ENCODE results near the gene DHODH.

Gene DHODH

DNA sequence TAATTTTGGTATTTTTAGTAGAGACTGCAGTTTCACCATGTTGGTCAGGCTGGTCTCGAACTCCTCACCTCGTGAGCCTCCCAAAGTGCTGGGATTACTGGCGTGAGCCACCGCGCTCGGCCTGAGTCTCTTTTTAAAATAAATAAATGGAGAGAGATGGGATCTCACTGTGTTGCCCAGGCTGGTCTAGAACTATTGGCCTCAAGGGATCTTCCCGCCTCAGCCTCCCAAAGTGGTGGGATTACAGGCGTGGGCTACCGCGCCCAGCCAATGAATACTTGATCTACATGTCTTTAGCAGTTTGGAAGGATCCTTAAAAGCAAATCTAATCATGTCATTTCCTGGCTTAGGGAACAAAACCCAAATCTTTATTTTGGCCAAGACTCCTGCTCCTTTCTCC, 1.2 kb downstream of the DHODH start:
- Histone ChIP-seq H4K20me1 (ENCODE audit: insufficient read depth, low read length, poor library complexity, severe bottlenecking) (no peaks in the 10 kb centered on the region), H3K9me3 (ENCODE audit: insufficient read depth, low read depth, low read length) (no peaks in the 10 kb centered on the region), H3K27me3 (ENCODE audit: insufficient read depth, low read length, poor library complexity, severe bottlenecking) (no peaks in the 10 kb centered on the region), H3K36me3 (ENCODE audit: insufficient read depth, low read length) (no peaks in the 10 kb centered on the region; the same call in 1 of the 2 replicates), H3F3A (ENCODE audit: low read depth) (no peaks in the 10 kb centered on the region), H3K4me1 (ENCODE audit: insufficient read depth, low read length, poor library complexity, severe bottlenecking) (peaks cover 23% of the 10 kb centered on the region), H3K9ac (ENCODE audit: low read depth, low read length, poor library complexity, severe bottlenecking) (no peak overlapping the region), H2AFZ (ENCODE audit: low read length) (no peak overlapping the region), H3K9me2 (replicated peaks; ENCODE audit: low read depth, low read length) (no peaks in the 10 kb centered on the region), H3K4me2 (ENCODE audit: low read depth, low read length, poor library complexity, severe bottlenecking) (peak overlapping the region; percentile 85), H3K79me2 (ENCODE audit: insufficient read depth, low read length) (peaks cover 14% of the 10 kb centered on the region; the same call in 1 of the 2 replicates), H3K4me3 (ENCODE audit: low read length, poor library complexity, severe bottlenecking) (peak overlapping the region; percentile 100)
- TF ChIP-seq, protein P1, sequence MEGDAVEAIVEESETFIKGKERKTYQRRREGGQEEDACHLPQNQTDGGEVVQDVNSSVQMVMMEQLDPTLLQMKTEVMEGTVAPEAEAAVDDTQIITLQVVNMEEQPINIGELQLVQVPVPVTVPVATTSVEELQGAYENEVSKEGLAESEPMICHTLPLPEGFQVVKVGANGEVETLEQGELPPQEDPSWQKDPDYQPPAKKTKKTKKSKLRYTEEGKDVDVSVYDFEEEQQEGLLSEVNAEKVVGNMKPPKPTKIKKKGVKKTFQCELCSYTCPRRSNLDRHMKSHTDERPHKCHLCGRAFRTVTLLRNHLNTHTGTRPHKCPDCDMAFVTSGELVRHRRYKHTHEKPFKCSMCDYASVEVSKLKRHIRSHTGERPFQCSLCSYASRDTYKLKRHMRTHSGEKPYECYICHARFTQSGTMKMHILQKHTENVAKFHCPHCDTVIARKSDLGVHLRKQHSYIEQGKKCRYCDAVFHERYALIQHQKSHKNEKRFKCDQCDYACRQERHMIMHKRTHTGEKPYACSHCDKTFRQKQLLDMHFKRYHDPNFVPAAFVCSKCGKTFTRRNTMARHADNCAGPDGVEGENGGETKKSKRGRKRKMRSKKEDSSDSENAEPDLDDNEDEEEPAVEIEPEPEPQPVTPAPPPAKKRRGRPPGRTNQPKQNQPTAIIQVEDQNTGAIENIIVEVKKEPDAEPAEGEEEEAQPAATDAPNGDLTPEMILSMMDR (conservative IDR thresholded peaks at IDR 0.05; ENCODE audit: low read length), result no peak
- TF ChIP-seq EZH2phosphoT487 (IDR thresholded peaks at IDR 0.05; ENCODE audit: borderline replicate concordance), result no peak

GRCh38 chr16:72012607-72013006, 4.1 kb downstream of the DHODH start:
- Histone ChIP-seq H3K4me2 (ENCODE audit: low read depth, low read length, poor library complexity, severe bottlenecking) (no peak overlapping the region), H3K4me3 (ENCODE audit: low read length, poor library complexity, severe bottlenecking) (no peak overlapping the region), H3K27me3 (ENCODE audit: insufficient read depth, low read length, poor library complexity, severe bottlenecking) (no peaks in the 10 kb centered on the region), H4K20me1 (ENCODE audit: insufficient read depth, low read length, poor library complexity, severe bottlenecking) (no peaks in the 10 kb centered on the region), H3F3A (ENCODE audit: low read depth) (no peaks in the 10 kb centered on the region), H3K4me1 (ENCODE audit: insufficient read depth, low read length, poor library complexity, severe bottlenecking) (peaks cover 23% of the 10 kb centered on the region), H2AFZ (ENCODE audit: low read length) (no peak overlapping the region), H3K36me3 (ENCODE audit: insufficient read depth, low read length) (peaks cover 3% of the 10 kb centered on the region; the same call in 1 of the 2 replicates), H3K9ac (ENCODE audit: low read depth, low read length, poor library complexity, severe bottlenecking) (no peak overlapping the region), H3K9me2 (replicated peaks; ENCODE audit: low read depth, low read length) (no peaks in the 10 kb centered on the region), H3K79me2 (ENCODE audit: insufficient read depth, low read length) (peaks cover 14% of the 10 kb centered on the region; the same call in 1 of the 2 replicates), H3K9me3 (ENCODE audit: insufficient read depth, low read depth, low read length) (no peaks in the 10 kb centered on the region)
- no peak for TF ChIP-seq EZH2phosphoT487 (IDR thresholded peaks at IDR 0.05; ENCODE audit: borderline replicate concordance)
- TF ChIP-seq, protein P1 (conservative IDR thresholded peaks at IDR 0.05; ENCODE audit: low read length), result no peak

DNA sequence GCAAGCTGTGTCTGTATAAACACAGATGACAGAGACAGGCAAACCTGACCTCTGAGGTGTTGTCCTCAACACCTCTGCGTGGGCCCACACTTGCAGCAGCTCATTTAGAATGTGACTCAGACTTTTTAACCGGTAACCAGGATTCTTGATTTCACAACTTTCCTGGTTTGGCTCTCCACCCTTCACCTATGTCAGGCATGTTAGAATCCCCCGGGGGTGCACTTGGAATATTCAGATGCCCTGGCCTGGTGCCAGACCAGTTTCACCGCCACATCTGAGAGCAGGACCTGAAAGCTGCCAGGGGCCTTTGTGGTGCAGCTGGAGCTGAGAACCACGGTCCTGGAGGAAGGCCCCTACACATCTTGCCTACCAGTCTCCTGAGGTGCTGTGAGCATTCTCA, 4.8 kb downstream of the DHODH start:
- Histone ChIP-seq H4K20me1 (ENCODE audit: insufficient read depth, low read length, poor library complexity, severe bottlenecking) (no peaks in the 10 kb centered on the region), H3K4me1 (ENCODE audit: insufficient read depth, low read length, poor library complexity, severe bottlenecking) (peaks cover 18% of the 10 kb centered on the region), H3K4me3 (ENCODE audit: low read length, poor library complexity, severe bottlenecking) (no peak overlapping the region), H3K36me3 (ENCODE audit: insufficient read depth, low read length) (peaks cover 3% of the 10 kb centered on the region; the same call in 1 of the 2 replicates), H3K9me3 (ENCODE audit: insufficient read depth, low read depth, low read length) (no peaks in the 10 kb centered on the region), H3K79me2 (ENCODE audit: insufficient read depth, low read length) (peaks cover 14% of the 10 kb centered on the region; the same call in 1 of the 2 replicates), H3K9ac (ENCODE audit: low read depth, low read length, poor library complexity, severe bottlenecking) (peak overlapping the region; percentile 39), H3K9me2 (replicated peaks; ENCODE audit: low read depth, low read length) (no peaks in the 10 kb centered on the region), H2AFZ (ENCODE audit: low read length) (no peak overlapping the region), H3K27me3 (ENCODE audit: insufficient read depth, low read length, poor library complexity, severe bottlenecking) (no peaks in the 10 kb centered on the region), H3F3A (ENCODE audit: low read depth) (no peaks in the 10 kb centered on the region), H3K4me2 (ENCODE audit: low read depth, low read length, poor library complexity, severe bottlenecking) (no peak overlapping the region)
- no peak for TF ChIP-seq EZH2phosphoT487 (IDR thresholded peaks at IDR 0.05; ENCODE audit: borderline replicate concordance)
- TF ChIP-seq, protein P1 (conservative IDR thresholded peaks at IDR 0.05; ENCODE audit: low read length), result no peak

All from Loucy (cell line).